A549 (cell line): ENCODE measurements around the gene OPCML. TPM values are rescaled to one million over a fixed set of nuclear protein-coding genes. Genes with fewer than 3 reads are reported as not detected.

Experiments
- ATAC-seq, 2 experiments: fragments of 200-7000 bp in 1 of 2; fragments of >200 bp in 1 of 2; cut with Nextera tagmentation in 1 of 2; cut with Tn5 transposase in 1 of 2; 3 replicates each; pipeline versions ENCODE4 v1.8.0 to v1.9.1; 2018 to 2020; ENCODE audit warnings: mild to moderate bottlenecking in 1 of 2, moderate library complexity in 1 of 2
- CTCF ChIA-PET: fragments of 300-600 bp; sonication (Branson Sonifier 250); formaldehyde crosslinking; extraction: SDS; loops from one replicate; lab custom pipeline; 2021; ENCODE audit warnings: antibody characterized with exemption, inconsistent platforms; lab: Yijun Ruan, JAX
- POLR2A ChIA-PET: fragments of 350-600 bp; formaldehyde crosslinking; extraction: SDS; loops from one replicate; lab custom pipeline; 2021; ENCODE audit warnings: antibody characterized with exemption, inconsistent platforms; lab: Yijun Ruan, JAX
- DNase-seq, 2 experiments: peaks; one replicate each; pipeline versions ENCODE4 v3.0.0 to v3.0.0-alpha.2; 2011 to 2016; ENCODE audit warnings: low read depth in 1 of 2, low spot score in 1 of 2
- FAIRE-seq: peaks from 2 replicates; lab custom pipeline; 2011; peaks lifted over from hg19 to GRCh38; lab: Jason Lieb, UNC
- H3K27ac ChIP-seq, 2 experiments: fragments of >200 bp; sonication (Bioruptor Twin); formaldehyde crosslinking; 3 replicates each; pipeline ENCODE4 v1.5.1; 2016 to 2017
- H3K4me1 ChIP-seq: fragments of >200 bp; sonication (Bioruptor Twin); formaldehyde crosslinking; 3 replicates; pipeline ENCODE4 v1.6.1; 2016
- H3K4me2 ChIP-seq: fragments of >200 bp; sonication (Bioruptor Twin); formaldehyde crosslinking; 3 replicates; pipeline ENCODE4 v1.6.1; 2016
- H3K4me3 ChIP-seq: fragments of >200 bp; sonication (Bioruptor Twin); formaldehyde crosslinking; 3 replicates; pipeline ENCODE4 v1.5.1; 2016
- H3K9me3 ChIP-seq: fragments of >200 bp; sonication (Bioruptor Twin); formaldehyde crosslinking; 3 replicates; pipeline ENCODE4 v1.6.1; 2016
- CBX2 ChIP-seq: fragments of 200-600 bp; sonication (generic); IDR thresholded peaks from 2 replicates; pipeline ENCODE4 v1.6.1; 2016; ENCODE audit warnings: low read depth, mild to moderate bottlenecking, borderline replicate concordance
- CHD2 ChIP-seq: fragments of 150-350 bp; IDR thresholded peaks from 2 replicates; pipeline ENCODE4 v1.6.1; 2014; ENCODE audit warnings: low read length; ENCODE audit not compliant: partially characterized antibody
- CHD4 ChIP-seq: fragments of 200-600 bp; sonication (generic); IDR thresholded peaks from 2 replicates; pipeline ENCODE4 v1.6.1; 2016; ENCODE audit warnings: antibody characterized with exemption, mild to moderate bottlenecking, borderline replicate concordance
- EP300 ChIP-seq, 2 experiments: fragments of >200 bp; sonication (Bioruptor Twin); formaldehyde crosslinking; IDR thresholded peaks; 2 replicates in 1 of 2; 3 replicates in 1 of 2; pipeline ENCODE4 v1.6.1; 2016 to 2017
- ESRRA ChIP-seq: fragments of 150-350 bp; IDR thresholded peaks from 2 replicates; pipeline ENCODE4 v1.6.1; 2014; ENCODE audit warnings: mild to moderate bottlenecking, low read length, borderline replicate concordance
- FOSB ChIP-seq: fragments of 250-450 bp; sonication (Bioruptor Pico); IDR thresholded peaks from 2 replicates; pipeline ENCODE4 v1.5.0; 2020; ENCODE audit warnings: mild to moderate bottlenecking, moderate library complexity
- FOXS1 ChIP-seq: fragments of 250-450 bp; sonication (Bioruptor Pico); IDR thresholded peaks from 2 replicates; pipeline ENCODE4 v1.5.0; 2020; ENCODE audit warnings: mild to moderate bottlenecking, moderate library complexity
- HMGXB4 ChIP-seq: fragments of 250-450 bp; sonication (Bioruptor Pico); IDR thresholded peaks from 2 replicates; pipeline ENCODE4 v1.5.0; 2021; ENCODE audit warnings: mild to moderate bottlenecking, moderate library complexity, borderline replicate concordance
- HOXA7 ChIP-seq: fragments of 250-450 bp; sonication (Bioruptor Pico); IDR thresholded peaks from 2 replicates; pipeline ENCODE4 v1.5.0; 2020; ENCODE audit warnings: mild to moderate bottlenecking, moderate library complexity
- HOXB5 ChIP-seq: fragments of 250-450 bp; sonication (Bioruptor Pico); IDR thresholded peaks from 2 replicates; pipeline ENCODE4 v1.5.0; 2020; ENCODE audit warnings: mild to moderate bottlenecking, moderate library complexity
- MAFK ChIP-seq: fragments of 450-650 bp; IDR thresholded peaks from 2 replicates; pipeline ENCODE4 v1.6.1; 2014; ENCODE audit not compliant: partially characterized antibody
- MAZ ChIP-seq: fragments of 150-350 bp; IDR thresholded peaks from 2 replicates; pipeline ENCODE4 v1.6.1; 2014; ENCODE audit warnings: antibody characterized with exemption, low read depth, low read length, borderline replicate concordance
- MYC ChIP-seq: IDR thresholded peaks from 2 replicates; pipeline ENCODE4 v1.6.1; 2012; ENCODE audit warnings: mild to moderate bottlenecking, inconsistent platforms, low read length, improper control_type of control experiment, borderline replicate concordance
- NR3C1 ChIP-seq: fragments of >200 bp; sonication (Bioruptor Twin); formaldehyde crosslinking; IDR thresholded peaks from 3 replicates; pipeline ENCODE4 v1.6.1; 2017
- POLR2A ChIP-seq: IDR thresholded peaks from 2 replicates; pipeline ENCODE4 v1.6.1; 2012; ENCODE audit warnings: mild to moderate bottlenecking, low read length
- RAD21 ChIP-seq, 2 experiments: fragments of >200 bp in 1 of 2; sonication (Bioruptor Twin) in 1 of 2; formaldehyde crosslinking in 1 of 2; IDR thresholded peaks in 1 of 2; conservative IDR thresholded peaks in 1 of 2; 2 replicates in 1 of 2; 3 replicates in 1 of 2; pipeline ENCODE4 v1.6.1; 2012 to 2018; ENCODE audit warnings: inconsistent platforms in 1 of 2
- RARB ChIP-seq: fragments of 250-450 bp; sonication (Bioruptor Pico); IDR thresholded peaks from 2 replicates; pipeline ENCODE4 v1.8.0; 2021; ENCODE audit warnings: mild to moderate bottlenecking, moderate library complexity
- RCOR1 ChIP-seq: fragments of 150-350 bp; IDR thresholded peaks from 2 replicates; pipeline ENCODE4 v1.6.1; 2014; ENCODE audit warnings: antibody characterized with exemption, low read length, low read depth
- REST ChIP-seq: fragments of 200-600 bp; sonication (generic); IDR thresholded peaks from 2 replicates; pipeline ENCODE4 v1.6.1; 2016; ENCODE audit warnings: antibody characterized with exemption, mild to moderate bottlenecking, moderate library complexity
- RFX5 ChIP-seq: fragments of 450-650 bp; IDR thresholded peaks from 2 replicates; pipeline ENCODE4 v1.7.1; 2014; ENCODE audit warnings: antibody characterized with exemption, mild to moderate bottlenecking, moderate library complexity
- TFCP2L1 ChIP-seq: fragments of 250-450 bp; sonication (Bioruptor Pico); IDR thresholded peaks from 2 replicates; pipeline ENCODE4 v1.5.0; 2021; ENCODE audit warnings: mild to moderate bottlenecking
- TP53 ChIP-seq: fragments of 250-450 bp; sonication (Bioruptor Pico); IDR thresholded peaks from 2 replicates; pipeline ENCODE4 v1.5.0; 2021; ENCODE audit warnings: mild to moderate bottlenecking, moderate library complexity
- ZC3H11A ChIP-seq: fragments of 450-650 bp; IDR thresholded peaks from 2 replicates; pipeline ENCODE4 v1.6.1; 2014; ENCODE audit warnings: antibody characterized with exemption, mild to moderate bottlenecking
- ZFP36 ChIP-seq: fragments of 450-650 bp; IDR thresholded peaks from 2 replicates; pipeline ENCODE4 v1.6.1; 2014; ENCODE audit warnings: borderline replicate concordance; ENCODE audit not compliant: partially characterized antibody
- ZSCAN20 ChIP-seq: fragments of 250-450 bp; sonication (Bioruptor Pico); IDR thresholded peaks from 2 replicates; pipeline ENCODE4 v1.8.0; 2022; ENCODE audit warnings: mild to moderate bottlenecking, moderate library complexity
- WGBS: methylation state at CpG from one replicate; pipeline ENCODE4 v1.1.6; 2017; ENCODE audit errors: missing lambda C conversion rate; 5-methylcytosine and 5-hydroxymethylcytosine counted together
- polyA plus RNA-seq, 4 experiments: library from polyadenylated mRNA; depleted of rRNA in 3 of 4; stranded (reverse); fragments of >200 nt; fragmentation: RNase III in 1 of 4; extraction: RNeasy Plus Mini Kit Qiagen cat#74134 plus additional on column Dnase treatment in 1 of 4; gene quantifications; 2 replicates in 3 of 4; 3 replicates in 1 of 4; pipeline ENCODE4 v1.2.3, GENCODE V29; 2011 to 2017
- TF ChIP-seq, protein P1 (sequence below): fragments of 450-650 bp; IDR thresholded peaks from 2 replicates; pipeline ENCODE4 v1.6.1; 2014; ENCODE audit warnings: antibody characterized with exemption

The OPCML gene
- polyA plus RNA-seq, 2 of the 4 experiments (the other 2 are of a cell fraction): not detected

- no peak for DNase-seq
- no peak overlapping the region for H3K4me2 ChIP-seq
- no peaks in the 10 kb centered on the region for H3K4me1 ChIP-seq
- H3K4me3 ChIP-seq: no peak overlapping the region
- ChIA-PET POLR2A (no interaction called here), CTCF (interaction anchor here (2.0 kb wide), 1 partner anchor 10 kb away, joined by 5 read pairs; no protein-coding TSS in a partner anchor)
- no peaks in the 10 kb centered on the region for H3K9me3 ChIP-seq
- no peak overlapping the region for H3K27ac ChIP-seq
- no peak for FAIRE-seq
- TF ChIP-seq TFCP2L1 (no peak), RFX5 (no peak), ZSCAN20 (CRISPR knock-in tag) (no peak), ZC3H11A (no peak), HOXA7 (CRISPR knock-in tag) (no peak), POLR2A (no peak), HOXB5 (CRISPR knock-in tag) (no peak), ESRRA (no peak), HMGXB4 (no peak), FOXS1 (CRISPR knock-in tag) (no peak), TP53 (CRISPR knock-in tag) (no peak), CHD4 (no peak), RAD21 (conservative IDR thresholded peaks at IDR 0.05 in 1 of 2, IDR thresholded peaks at IDR 0.05 in 1 of 2) (no peak)
- TF ChIP-seq, protein P1, sequence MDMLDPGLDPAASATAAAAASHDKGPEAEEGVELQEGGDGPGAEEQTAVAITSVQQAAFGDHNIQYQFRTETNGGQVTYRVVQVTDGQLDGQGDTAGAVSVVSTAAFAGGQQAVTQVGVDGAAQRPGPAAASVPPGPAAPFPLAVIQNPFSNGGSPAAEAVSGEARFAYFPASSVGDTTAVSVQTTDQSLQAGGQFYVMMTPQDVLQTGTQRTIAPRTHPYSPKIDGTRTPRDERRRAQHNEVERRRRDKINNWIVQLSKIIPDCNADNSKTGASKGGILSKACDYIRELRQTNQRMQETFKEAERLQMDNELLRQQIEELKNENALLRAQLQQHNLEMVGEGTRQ: no peak
- no peak for ATAC-seq
- 37% methylated on average over 3 of the region's 3 CpGs for WGBS
These were observed 649.1 kb downstream of the OPCML start for GRCh38 chr11:132883241-132883640.

DNA sequence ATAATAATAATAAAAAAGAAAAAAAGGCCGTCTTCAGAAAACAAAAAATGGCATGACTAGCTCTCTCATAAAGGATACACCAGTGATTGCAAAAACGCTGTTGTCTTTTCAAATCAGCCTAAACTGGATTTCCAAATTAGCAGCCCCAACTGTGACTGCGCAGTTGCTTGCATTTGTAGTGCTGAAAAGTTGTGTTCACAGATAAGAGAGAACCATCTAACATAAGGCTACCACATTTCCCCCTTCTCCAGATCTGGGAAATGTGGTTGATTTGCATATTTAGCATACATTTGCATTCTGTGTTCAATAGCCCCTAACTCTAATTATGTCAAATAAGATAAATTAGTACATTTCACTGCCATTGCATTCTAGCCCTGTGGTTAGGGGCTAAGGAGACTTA, 650.7 kb downstream of the OPCML start:
- ChIA-PET CTCF (no interaction called here), POLR2A (no interaction called here)
- Histone ChIP-seq H3K4me3 (no peak overlapping the region), H3K4me2 (no peak overlapping the region), H3K9me3 (no peaks in the 10 kb centered on the region), H3K4me1 (no peaks in the 10 kb centered on the region), H3K27ac (no peak overlapping the region)
- ATAC-seq (no peak), FAIRE-seq (no peak), DNase-seq (no peak)
- WGBS: 11% methylated on average over 3 of the region's 3 CpGs
- TF ChIP-seq RFX5 (no peak), HMGXB4 (no peak), NR3C1 (no peak), RCOR1 (no peak), TP53 (CRISPR knock-in tag) (no peak), EP300 (IDR thresholded peaks at IDR 0.05) (no peak), CHD2 (no peak), MAFK (no peak)

DNA sequence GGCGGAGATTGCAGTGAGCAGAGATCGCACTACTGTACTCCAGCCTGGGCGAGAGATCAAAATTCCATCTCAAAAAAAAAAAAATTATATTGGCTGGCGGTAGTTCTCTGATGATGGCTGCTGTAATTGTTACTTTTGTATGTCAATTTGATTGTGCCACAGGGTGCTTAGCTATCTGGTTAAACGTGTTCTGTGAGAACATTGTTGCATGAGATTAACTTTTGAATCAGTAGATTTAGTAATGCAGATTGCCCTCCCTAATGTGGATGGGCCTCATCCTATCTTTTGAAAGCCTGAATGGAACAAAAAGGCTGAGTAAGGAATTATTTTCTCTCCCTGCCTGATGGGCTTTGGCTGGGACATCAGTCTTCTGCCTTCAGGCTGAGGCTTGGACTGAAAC, 654.2 kb downstream of the OPCML start:
- 34% methylated on average over 5 of the region's 5 CpGs for WGBS
- ChIA-PET CTCF (no interaction called here), POLR2A (no interaction called here)
- no peak overlapping the region for H3K4me3 ChIP-seq
- FAIRE-seq (no peak), DNase-seq (no peak), ATAC-seq (no peak)
- H3K4me2 ChIP-seq: no peak overlapping the region
- H3K4me1 ChIP-seq: no peaks in the 10 kb centered on the region
- H3K9me3 ChIP-seq: no peaks in the 10 kb centered on the region
- no peak overlapping the region for H3K27ac ChIP-seq
- TF ChIP-seq CBX2: no peak
- no peak for TF ChIP-seq EP300 (IDR thresholded peaks at IDR 0.05)
- TF ChIP-seq ZSCAN20 (CRISPR knock-in tag): no peak
- TF ChIP-seq REST: no peak
- no peak for TF ChIP-seq HOXB5 (CRISPR knock-in tag)
- TF ChIP-seq FOSB (CRISPR knock-in tag): no peak
- TF ChIP-seq RFX5: no peak
- TF ChIP-seq RARB (CRISPR knock-in tag): no peak
- TF ChIP-seq MAZ: no peak
- no peak for TF ChIP-seq ZFP36
- TF ChIP-seq HMGXB4: no peak
- TF ChIP-seq CHD4: no peak
- TF ChIP-seq MYC: no peak
